ENCODE data around the gene MIGA2.
"Not testable (repeated sequence)": the region's sequence is repeated elsewhere in the genome, so short reads cannot be mapped to it uniquely, and the experiment has no call there.

Gene MIGA2, protein sequence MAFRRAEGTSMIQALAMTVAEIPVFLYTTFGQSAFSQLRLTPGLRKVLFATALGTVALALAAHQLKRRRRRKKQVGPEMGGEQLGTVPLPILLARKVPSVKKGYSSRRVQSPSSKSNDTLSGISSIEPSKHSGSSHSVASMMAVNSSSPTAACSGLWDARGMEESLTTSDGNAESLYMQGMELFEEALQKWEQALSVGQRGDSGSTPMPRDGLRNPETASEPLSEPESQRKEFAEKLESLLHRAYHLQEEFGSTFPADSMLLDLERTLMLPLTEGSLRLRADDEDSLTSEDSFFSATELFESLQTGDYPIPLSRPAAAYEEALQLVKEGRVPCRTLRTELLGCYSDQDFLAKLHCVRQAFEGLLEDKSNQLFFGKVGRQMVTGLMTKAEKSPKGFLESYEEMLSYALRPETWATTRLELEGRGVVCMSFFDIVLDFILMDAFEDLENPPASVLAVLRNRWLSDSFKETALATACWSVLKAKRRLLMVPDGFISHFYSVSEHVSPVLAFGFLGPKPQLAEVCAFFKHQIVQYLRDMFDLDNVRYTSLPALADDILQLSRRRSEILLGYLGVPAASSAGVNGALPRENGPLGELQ

GRCh38 chr9:129036241-129036922 is at the start of gene MIGA2:
Gene MIGA2, plus strand, starts transcription at chr9:129036626. Its CDS starts 3,969 bp downstream, at chr9:129040595.
- DNase-seq (ENCODE audit: low read depth), result peak; percentile 99

DNA sequence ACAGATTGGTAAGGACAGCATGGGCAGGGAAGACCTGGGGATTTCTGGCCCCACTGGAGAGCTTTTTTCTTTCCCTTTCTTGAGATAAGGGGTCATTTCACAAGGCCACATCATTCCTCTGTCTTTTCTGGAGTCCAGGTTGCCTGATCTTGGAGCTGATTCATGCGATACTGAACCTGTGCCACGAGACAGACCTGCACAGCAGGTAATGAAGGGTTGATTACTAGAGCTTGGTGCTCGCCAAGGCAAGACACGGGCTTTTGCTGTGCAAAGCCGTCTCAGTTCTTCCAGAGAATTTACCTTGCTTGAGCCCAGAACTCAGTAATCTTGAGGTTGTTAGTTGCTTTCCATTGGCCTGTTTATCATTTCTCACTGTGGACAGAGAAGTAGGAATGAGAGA is 49.8 kb upstream of the MIGA2 start:
- DNase-seq (ENCODE audit: low read depth), result no peak

DNA sequence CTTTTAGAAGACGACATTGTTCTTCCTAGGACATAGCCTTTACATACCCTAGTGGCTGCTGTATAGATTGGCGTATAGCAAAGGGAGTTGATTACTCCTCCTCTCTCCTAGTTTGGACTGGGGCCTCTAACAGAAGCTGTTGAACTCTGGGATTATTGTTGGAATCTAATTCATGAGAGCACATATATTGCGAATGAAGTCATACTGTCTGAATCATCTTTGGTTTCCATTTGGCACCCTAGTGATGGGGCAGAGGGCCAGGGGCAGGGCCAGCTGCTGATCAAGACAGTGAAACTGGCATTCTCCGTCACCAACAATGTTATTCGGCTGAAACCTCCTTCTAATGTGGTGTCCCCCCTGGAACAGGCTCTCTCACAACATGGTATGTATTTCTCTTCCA is 48.6 kb upstream of the MIGA2 start:
- peak; percentile 85 for DNase-seq (ENCODE audit: low read depth)

DNA sequence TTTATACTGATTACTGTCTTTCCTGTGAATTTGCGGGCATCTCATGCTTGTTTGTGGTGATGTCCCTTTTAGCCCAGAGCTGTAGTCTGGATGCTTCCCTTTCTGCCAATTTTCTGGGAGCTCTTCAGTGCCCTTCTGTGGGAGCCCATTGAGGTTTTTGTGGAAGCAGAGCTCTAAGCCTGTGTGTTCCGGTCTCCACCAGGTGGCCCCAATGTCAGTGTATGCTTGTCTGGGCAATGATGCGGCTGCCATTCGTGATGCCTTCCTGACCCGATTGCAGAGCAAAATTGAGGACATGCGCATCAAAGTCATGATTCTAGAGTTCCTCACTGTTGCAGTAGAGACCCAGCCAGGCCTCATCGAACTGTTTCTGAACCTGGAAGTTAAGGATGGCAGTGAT is 43.4 kb upstream of the MIGA2 start:
- DNase-seq (ENCODE audit: low read depth), result no peak

DNA sequence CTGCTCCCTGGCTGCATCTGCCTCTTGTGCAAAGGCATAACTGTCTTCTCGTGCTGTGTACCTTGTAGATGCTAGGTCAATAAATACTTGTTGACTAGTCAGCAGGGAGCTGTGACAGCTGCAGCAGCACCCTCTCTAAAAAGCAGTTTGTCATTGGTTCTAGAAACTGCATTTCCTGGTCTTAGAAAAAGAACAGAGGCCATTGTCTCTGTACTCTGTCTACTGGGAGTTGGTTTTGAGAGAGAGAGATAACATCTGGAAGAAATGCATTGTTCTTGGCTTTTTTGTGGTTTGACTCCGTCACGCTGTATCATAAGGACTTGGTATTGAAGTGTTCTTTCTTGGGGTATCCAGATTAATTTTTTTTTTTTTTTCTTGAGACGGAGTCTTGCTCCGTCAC is 40.6 kb upstream of the MIGA2 start:
- DNase-seq (ENCODE audit: low read depth), result no peak

DNA sequence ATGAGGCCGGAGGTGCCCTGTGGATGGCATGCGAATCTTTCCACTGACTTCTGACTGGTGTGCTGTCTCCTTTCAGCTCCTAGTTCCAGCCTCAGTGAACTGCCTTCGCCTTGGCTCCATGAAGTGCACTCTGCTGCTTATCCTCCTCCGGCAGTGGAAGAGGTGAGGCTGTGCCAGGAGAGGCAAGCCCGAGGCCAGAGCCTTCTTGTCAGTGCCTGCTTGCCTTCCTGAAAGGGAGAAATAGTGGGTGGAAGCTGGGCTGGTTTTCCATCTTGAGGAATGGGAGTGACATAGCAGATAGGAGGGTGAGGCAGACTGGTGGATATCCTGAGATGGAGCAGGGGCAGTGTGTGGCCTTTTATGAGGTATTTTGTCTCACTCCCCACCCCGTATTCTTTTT is 38.0 kb upstream of the MIGA2 start:
- DNase-seq (ENCODE audit: low read depth), result no peak

DNA sequence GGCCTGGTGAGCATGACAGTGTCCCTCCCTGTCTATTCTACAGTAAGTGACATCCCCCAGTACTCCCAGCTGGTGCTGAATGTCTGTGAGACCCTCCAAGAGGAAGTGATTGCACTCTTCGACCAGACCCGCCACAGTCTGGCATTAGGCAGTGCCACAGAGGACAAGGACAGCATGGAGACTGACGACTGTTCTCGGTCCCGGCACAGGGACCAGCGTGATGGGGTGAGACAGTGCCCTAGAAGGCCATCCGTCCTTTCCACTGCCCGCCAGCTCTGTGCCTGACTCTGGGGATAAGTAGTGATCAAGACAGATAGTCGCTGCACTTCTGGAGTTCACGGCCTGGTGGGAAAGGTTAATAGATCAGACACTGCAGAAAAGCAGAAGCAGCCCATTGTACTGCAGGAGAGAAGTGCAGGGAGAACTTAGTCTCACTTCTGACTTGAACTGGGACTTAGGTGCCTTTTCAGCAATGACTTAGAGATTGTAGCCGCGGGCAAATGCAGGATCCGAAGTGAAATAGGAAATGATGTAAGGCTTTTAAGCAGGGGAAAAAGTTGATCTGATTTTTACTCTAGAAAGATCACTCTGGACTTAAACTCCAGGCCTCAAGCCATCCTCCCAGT is 36.7 kb upstream of the MIGA2 start:
- no peak for DNase-seq (ENCODE audit: low read depth)

DNA sequence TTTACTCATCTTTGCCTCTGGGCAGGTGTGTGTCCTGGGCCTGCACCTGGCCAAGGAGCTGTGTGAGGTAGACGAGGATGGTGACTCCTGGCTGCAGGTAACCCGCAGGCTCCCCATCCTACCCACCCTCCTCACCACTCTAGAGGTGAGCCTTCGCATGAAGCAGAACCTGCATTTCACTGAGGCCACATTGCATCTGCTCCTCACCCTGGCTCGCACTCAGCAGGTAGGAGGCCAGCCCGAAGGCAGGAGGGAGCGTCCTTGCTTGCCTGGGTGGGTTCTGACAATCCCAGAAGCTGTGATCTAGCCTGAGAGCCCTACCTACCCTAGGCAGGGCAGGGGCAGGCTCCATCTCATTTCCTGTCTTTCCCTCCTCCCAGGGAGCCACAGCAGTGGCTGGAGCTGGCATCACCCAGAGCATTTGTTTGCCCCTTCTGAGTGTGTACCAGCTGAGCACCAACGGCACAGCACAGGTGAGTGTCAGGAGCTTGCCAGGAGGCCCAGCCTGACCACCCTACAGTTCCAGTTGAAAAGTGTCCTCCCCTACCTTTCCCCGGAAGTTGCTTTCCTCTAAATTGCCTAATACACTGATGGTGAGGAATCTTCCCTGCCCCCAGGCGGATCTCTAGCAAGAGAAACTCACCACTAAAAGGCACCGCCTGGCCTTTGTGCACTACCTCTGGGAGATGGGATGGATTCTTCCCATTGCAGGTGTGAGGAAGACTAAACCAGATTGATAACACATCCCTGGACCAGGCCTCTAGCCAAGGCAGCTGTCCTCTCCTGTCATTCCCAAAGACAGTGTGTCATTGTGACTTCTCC is 34.7 kb upstream of the MIGA2 start:
- DNase-seq (ENCODE audit: low read depth), result no peak

- DNase-seq (ENCODE audit: low read depth), result no peak
Observed at GRCh38 chr9:129002992-129003391, 33.4 kb upstream of the MIGA2 start.

- not testable (repeated sequence) for DNase-seq (ENCODE audit: low read depth)
Observed at GRCh38 chr9:129004173-129004572, 32.3 kb upstream of the MIGA2 start.

GRCh38 chr9:129005336-129005997 is 31.0 kb upstream of the MIGA2 start:
- no peak for DNase-seq (ENCODE audit: low read depth)

GRCh38 chr9:129006328-129007034 is 29.9 kb upstream of the MIGA2 start:
- peak; percentile 57 for DNase-seq (ENCODE audit: low read depth)

DNA sequence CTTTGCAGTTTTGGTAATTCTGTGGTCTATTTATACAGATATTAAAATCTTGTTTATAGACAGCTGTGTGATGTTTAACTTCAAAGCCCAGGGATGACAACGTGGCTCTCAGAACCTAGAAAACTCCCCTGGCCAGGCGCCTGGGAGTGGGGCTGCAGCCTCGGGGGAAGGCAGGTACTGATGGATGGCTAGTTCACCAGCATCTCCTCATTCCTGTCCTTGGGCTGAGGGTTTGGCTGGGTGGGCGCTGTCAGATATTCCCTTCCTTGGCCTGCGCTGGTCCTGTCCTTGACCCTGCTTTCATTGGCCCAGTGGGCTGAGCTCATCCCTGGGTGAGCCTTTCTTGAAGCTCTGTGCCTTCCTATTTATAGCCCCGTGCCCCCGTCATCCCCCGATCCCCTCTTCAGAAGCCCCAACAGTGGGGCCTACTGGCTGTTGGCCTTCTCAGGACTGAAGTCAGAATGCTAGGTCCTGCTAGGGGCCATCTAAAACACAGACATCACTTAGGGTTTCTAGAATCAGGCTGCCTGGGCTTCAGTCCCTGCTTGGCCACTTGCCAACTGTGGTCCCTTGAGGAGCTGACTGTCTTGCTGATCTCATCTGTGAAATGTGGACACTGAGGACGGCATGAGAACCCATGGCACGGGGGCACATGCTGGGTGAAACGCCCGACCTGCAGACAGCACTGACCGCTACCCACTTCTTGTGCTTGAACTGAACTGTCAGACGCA is 29.2 kb upstream of the MIGA2 start:
- DNase-seq (ENCODE audit: low read depth), result no peak

DNA sequence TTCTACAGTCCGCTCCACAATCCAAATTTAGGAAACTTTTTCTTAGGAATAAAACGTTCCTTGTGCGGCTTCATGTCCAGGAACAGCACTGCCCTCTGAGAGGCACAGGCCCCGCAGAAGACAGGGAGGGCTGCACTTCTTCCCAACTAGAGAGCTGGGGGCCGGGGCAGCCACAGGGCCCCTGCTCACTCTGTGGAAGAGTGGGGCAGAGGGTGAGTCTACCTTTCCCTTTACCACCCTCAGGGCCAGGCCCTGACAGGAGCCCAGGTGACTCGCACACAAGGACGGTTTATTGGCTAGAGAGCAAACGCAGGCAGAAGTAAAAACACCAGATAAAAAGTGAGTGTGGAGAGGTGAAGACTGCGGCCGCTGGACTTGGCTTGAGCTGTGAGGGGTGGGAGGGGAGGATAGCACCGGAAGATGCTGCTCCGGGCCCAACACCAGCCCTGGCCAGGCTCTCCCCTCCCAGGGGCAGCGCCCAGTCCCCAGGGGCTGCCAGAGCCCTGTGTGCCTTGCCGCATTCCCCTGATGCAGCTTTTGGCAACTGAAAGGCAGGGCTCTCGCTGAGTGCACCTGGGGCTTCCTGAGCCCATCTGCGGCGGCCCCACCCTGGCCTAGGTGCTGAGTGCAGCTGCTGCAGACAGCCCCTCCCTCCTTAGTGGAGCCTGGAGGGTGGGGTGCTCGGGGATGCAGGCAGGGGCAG is 28.5 kb upstream of the MIGA2 start:
- no peak for DNase-seq (ENCODE audit: low read depth)

DNA sequence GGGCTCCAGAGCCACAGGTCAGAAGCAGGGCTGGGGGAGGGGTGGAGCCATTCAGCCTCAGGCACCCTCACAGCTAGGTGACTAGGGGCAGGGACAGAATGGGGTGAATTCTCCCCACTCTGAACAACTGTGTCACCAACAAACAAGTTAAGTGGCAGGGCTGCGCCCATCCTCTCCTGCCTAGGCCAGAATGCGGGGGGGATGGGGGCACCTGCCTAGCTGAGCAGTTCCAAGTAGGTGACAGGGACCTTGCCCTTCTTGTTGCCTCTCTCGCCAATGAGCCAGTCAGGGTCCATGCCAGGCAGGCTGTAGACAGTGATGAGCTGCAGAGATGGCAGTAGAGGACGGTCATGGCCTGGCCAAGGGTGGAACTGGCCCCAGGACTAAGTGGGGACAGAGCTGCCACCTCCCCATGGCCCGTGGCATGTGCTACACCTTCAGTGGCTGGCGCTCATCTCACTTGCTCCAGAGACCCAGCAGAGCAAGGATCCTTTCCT is 27.9 kb upstream of the MIGA2 start:
- DNase-seq (ENCODE audit: low read depth), result no peak

DNA sequence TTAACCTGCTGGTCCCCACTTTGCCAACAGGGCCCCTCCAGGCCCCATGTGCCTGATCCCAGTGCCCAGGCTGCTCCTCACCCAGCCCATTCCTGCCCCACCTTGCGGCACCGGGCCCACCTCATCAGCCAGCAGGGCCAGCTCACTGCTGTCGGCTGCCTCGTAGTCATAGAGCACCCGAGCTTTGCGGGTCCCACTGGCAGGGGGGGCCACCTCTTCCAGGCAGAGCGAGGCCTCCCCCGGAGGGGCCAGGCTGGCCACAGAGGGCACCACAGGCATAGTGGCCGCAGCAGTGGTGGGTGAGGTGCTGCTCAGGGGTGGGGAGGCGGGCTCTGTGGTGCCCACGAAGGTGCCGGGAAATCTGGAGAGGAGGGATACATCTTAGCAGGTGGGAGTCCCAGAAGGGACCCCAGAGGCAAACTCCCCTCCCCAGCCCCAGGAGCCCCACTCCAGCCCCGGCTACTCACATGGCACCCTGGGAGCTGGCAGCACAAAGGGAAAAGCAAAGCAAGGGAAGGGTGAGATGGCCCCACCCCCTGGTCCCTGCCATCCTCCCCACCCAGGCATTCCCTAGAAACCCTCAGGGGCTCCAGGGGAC is 27.3 kb upstream of the MIGA2 start:
- no peak for DNase-seq (ENCODE audit: low read depth)

GRCh38 chr9:129009584-129010141 is 26.8 kb upstream of the MIGA2 start:
- DNase-seq (ENCODE audit: low read depth), result no peak

- no peak for DNase-seq (ENCODE audit: low read depth)
Observed at GRCh38 chr9:129010267-129010975, 26.0 kb upstream of the MIGA2 start.

Data from stromal cell of bone marrow (primary cell).